Activated gamma-delta T cell (primary cell): ENCODE data around the gene TOX2.
"Not testable (repeated sequence)": the region's sequence is repeated elsewhere in the genome, so short reads cannot be mapped to it uniquely, and the experiment has no call there.

Experiments used
- DNase-seq: peaks from one replicate; lab custom pipeline; 2025; lab: John Stamatoyannopoulos, UW

Gene TOX2

DNA sequence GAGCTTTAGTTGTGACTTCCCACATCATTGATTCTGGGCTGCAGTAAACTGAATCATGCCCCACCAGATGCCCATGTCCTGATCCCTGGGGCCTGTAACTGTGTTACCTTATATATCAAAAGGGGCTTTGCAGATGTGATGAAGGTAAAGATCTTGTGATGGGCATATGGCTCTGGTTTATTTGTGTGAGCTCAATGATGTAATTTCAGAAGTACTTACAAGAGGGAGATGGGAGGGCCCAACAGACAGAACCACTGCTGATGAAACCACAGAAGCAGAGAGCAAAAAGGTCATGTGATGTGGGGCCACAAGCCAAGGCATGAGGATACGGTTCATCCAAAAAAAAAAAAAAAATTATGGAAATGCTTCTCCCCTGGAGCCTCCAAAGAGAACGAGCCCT lies 118.7 kb downstream of the TOX2 start:
- DNase-seq, result no peak

DNA sequence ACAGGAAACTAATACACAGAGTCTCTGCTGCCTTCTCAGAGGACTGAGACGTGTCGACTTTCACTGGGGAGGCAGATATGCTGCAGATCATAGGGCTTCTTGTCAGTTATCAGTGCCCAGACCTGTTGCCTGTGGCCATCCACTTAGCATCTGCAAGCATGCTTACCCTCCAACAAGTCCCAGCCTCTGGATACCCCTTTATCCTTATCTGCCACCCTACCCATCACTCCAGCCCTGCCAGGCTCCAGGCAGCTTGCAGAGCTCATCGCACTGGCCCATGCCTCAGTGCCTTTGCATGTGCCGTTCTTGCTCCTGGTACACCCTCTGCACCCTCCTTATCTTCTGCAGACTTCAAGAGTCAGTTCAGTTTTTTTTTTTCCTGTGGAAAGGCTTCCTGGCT lies 119.2 kb downstream of the TOX2 start:
- no peak for DNase-seq

DNA sequence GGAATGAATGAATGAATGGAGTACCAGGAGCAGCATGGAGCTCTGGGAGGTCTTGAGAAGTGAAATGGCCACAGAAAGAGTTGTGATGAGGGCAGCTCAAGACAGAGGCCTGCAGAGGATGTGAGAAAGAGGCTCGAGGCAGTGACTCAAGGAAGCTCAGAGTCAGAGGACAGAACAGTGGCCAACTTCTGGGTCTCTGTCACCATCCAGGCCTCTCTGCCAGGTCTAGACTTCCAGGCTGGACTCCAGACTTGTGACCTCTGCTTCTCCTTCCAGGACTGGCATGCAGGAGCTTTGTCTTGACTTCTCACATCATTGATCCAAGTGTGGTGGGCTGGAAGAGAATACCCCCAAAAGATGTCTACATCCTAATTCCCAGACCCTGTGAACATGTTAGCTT lies 119.8 kb downstream of the TOX2 start:
- DNase-seq, result no peak

DNA sequence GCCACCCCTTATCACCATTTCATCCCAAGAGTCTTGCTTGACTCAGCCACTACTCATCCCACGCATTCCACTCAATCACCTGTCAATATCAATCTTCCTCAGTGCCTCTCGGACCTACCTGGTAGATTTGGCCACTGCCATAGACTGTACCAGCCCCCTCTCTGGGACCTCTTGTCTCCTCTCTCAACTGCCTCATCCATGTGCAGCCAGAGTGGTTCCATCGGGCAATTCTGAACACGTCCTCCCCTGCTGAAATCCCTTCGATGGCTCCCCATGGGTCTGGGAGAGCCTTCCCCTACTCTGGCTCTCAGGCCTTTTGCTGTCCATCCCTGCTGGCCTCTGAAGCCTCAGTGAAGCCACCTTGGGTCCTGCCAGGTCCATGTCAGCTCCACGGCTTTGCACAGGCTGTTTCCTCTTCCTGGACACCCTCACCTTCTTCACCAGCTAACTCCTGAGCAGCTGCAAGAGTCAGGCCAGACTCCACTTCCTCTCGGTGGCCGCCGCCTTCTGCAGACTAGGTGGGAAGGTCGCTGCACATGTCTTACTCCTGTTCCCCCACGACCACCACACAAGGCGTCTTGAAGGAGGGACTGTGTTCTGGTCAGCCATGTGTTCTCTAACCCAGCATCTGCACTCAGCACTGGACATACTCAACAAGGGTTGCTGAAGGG lies 120.4 kb downstream of the TOX2 start:
- no peak for DNase-seq

DNA sequence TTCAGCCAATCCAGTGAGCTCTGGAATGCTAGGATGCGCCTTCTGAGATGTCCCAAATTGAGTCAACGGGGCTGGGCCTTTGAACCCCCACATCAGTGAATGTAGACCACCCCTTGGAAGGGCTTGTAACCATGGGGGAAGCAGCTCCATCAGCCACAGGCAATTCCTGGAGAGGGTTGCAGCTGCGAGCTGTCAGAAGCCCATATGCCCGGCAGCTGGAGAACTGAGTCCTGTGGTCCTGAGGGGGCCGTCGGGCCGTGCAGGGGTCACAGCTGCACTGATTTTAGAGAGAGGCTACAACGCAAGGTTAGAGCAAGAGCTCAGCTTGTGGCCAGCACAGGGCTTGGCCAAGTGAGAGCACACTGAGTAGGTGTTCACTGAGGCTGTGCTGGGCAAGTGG lies 121.3 kb downstream of the TOX2 start:
- no peak for DNase-seq

DNA sequence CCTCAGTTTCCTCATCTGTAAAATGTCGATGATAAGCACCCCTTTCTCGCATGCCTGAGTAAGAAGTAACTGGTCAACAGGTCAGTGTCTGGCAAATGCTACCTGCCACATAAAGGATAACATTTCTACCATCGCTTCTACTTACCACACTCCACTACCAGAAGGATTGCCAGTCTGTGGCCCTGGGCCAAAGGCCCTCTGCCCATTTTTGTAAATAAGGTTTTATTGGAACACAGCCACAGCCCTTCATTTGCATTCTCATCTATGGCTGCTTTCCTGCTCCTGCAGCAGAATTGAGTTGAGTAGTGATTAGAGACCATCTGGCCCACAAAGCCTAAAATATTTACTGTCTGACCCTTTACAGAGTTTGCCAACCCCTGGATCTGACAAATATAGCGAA lies 121.8 kb downstream of the TOX2 start:
- no peak for DNase-seq

DNA sequence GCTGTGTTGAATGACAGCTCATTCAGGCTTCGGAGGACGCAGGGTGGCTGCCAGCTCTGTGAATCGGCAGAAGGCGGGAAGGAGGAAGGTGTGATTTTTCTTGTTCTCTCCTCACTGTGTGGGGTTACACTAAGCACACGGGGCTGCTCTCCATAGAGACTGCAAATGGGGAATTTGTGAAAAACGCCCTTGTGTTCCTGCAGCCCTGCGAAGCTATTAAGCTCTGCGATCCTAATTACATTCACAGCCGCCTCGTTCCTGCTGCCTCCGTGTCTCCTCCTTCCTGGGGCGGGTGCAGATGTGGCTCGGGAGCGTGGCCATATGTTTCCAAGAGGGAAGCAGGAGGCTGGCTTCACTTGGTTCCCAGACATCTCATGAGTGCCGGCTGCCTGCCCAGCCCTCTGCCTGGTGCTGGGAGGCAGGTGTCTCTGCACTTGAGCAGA lies 124.0 kb downstream of the TOX2 start:
- DNase-seq, result no peak

DNA sequence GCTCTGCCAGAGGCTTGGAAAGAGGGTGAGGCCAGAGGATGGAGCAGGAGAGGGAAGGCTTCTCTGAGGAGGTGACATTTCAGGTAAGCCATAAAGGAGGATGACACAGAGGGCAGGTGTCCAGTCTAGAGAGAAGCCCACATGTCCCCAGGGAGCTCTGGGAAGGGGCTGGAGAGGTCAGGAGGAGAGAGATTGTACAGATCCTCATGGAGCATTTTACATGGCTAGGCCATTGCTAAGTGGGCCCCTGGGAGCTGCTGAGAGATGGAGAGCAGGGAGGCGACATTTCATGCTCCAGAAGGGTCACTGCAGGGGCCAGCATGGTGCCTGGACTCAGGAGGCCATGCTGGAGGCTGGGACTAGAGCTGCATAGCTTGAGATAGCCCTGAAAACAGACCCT lies 124.5 kb downstream of the TOX2 start:
- no peak for DNase-seq

DNA sequence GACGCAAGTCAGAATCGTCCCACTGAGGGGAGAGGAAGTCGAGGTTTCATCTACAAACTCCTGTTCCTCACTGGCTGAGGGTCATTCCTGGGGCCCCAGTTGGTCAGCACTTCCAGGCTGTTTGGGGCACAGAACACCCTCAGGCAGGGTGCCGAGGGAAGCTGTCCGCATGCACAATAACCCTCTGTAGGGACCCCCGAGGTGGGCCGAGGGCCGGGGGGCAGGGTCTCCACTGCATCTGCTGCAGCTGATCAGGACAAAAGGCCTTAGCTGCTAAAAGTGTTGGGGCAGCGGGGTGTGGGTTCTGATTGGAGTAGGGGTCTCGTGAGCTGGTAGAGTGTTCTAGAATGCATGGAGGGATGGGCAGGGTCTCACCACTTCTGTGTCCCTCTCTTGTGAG lies 125.1 kb downstream of the TOX2 start:
- no peak for DNase-seq

DNA sequence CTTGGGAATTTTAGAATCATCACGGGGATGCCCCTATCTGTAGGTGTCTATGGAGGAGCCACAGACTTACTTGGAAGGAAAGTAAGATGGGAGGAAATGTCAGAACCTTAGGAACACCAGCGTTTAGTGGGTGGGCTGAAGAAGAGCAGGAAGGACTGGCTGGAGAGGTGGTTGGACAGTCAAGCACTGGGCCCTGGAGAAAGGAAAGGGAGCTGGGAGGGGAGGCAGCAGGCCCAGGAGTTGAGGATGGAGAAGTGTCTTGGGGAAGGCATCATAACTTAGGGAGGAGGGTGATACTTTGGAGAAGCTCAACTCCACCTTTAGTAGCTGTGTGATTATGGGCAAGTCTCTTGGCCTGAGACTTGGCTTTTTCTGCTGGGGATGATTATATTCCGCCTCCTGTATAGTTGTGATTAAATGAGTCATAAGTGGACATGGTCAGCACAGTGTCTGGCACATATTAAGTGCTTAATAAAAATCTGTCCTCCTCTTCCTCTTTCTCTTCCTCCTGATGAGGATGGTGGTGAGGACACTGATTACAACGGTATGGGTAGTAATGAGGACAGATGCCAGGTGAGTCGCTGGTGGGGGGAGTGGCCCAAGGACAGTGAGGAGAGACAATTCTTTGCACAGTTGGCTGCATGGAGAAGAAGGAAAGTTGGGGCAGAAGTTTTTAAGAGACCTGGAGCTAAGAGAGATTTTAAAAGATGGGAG lies 125.7 kb downstream of the TOX2 start:
- no peak for DNase-seq

DNA sequence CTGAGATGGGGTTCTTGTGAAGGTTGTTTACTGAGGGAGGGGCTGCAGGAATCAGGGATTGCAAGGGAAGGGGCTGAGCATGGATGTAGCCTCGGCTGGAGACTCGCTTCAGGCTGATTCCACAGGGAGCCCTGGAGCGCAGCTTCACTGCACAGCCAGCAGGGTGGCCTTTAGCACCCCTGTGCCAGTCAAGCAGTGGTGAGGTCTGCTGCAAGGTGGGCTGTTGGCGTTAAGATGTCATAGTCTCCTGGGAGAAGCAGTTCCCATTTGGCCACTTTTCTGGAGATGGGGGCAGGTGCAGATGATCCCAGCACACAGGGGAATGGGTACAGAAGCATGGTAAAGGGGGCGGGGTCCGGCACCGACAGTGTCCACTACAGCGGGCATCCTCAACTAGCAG lies 126.3 kb downstream of the TOX2 start:
- DNase-seq, result no peak

DNA sequence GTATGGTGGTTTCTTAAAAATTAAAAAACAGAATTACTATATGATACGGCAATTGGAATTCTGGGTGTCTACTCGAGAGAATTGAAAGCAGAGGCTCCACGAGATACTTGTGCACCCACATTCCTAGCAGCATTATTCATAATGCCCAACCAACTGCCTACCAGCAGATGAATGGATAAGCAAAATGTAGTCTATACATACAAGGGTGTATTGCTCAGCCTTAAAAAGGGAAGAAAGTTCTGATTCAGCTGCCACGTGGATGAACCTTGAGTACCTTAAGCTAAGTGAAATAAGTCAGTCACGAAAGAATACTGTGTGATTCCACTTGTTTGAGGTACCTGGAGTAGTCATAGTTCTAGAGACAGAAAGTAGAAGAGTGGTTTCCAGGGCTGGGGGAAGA lies 130.1 kb downstream of the TOX2 start:
- DNase-seq, result not testable (repeated sequence)

DNA sequence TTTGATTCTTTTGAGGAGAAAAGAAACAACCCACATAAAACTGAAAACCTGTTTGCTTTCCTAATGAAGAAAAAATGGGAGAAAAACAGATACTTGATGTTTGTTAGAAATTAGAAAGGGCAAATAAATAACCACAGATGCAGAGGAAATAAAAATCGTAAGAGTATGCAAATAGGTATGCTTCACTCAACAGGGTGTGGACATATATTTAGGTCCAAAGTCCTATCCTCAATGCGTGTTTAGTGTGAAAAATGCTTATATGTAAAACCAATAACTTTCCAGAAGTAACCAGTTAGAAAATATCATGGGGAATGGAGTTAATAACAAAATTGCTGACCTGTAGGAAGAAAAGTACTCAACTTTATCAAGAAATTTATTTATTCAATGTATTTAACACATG lies 135.7 kb downstream of the TOX2 start:
- no peak for DNase-seq

DNA sequence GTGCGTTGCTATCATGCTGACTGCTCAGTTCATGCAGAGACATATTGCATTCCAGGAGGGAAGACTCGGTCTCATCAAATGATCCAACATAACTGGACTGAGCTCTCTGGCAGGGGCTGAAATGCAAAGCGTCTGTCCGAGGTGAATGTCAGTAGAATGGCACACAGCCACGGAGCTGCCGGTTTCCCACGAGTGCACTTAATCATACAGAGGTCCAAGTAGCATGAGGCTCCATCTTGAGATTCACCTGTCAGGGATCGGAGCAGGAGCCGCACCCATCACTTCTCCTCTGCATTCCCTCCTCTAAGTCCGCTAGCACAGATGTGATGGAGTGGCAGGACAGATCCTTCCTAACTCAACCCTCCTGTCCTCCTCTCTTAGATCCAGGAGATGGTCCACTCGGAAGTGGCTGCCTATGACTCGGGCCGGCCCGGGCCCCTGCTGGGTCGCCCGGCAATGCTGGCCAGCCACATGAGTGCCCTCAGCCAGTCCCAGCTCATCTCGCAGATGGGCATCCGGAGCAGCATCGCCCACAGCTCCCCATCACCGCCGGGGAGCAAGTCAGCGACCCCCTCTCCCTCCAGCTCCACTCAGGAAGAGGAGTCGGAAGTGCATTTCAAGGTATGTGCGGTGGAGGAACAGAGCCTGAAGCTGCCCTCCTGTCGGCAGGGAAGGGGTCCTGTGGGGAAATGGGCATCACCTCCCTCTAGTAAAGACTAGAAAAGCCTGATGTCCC lies 136.4 kb downstream of the TOX2 start:
- no peak for DNase-seq

DNA sequence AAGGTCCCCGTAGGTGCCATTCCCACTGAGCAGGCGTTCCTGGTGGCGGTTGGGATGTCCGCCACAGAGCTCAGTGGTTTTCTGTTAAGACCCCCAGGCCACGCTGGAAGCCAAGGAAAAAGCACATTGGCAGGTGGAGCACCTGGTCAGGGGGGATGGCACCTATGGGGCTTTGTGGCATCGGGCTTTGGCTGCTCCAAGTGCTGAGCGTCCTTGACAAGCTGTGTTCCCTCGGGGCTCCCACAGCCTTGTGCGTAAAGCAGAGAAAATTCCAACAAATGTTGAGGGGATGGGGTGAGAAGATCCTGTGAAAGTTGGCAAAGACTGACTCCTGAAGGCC lies 137.0 kb downstream of the TOX2 start:
- no peak for DNase-seq

DNA sequence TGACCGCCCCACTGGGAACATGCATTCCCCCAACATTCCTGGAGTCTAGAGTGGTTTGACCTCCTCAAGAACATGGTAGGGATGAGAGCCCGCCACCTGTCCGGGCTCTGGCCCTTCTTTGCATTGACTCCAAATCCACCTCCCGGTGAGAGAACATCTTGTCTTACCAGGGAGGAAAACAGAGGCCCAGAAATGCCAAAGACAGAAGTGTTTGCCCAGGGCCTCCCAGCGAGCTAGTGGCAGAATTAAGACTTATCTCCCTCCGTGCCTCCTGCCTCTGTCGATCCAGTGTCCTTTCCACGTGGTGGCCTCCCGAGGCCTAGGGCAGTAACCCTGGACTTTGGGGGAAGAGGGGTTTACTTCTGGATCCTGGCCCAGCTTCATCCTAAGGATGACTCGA lies 137.5 kb downstream of the TOX2 start:
- no peak for DNase-seq

DNA sequence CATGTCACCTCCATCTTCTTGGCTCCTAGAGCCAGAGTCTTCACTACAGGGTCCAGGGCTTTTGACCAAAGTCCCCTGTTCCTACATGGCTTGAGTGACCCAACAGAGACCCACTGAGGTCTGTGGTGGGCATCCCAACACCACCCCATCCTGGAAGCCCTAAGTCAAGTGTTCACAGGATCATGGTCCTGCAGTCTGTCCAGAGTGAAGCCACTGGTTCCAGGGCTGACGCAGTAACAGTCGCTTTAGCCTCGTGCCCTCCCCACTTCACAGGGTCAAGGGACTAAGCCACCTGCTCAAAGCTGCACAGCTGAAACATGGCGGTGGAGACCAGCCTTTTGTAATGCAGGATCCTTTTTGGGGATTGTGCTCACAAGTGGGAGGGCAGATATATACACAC lies 138.4 kb downstream of the TOX2 start:
- no peak for DNase-seq

DNA sequence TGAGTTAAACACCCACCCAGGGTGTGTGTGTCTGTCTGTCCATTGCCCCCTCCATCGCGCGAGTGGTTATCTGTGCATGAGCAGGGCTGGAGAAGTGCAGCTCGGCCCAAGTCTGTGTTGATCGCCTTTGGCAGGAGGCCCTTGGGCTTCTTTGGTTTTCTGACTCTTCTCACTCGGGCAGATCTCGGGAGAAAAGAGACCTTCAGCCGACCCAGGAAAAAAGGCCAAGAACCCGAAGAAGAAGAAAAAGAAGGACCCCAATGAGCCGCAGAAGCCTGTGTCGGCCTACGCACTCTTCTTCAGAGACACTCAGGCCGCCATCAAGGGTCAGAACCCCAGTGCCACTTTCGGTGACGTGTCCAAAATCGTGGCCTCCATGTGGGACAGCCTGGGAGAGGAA lies 139.5 kb downstream of the TOX2 start:
- no peak for DNase-seq

DNA sequence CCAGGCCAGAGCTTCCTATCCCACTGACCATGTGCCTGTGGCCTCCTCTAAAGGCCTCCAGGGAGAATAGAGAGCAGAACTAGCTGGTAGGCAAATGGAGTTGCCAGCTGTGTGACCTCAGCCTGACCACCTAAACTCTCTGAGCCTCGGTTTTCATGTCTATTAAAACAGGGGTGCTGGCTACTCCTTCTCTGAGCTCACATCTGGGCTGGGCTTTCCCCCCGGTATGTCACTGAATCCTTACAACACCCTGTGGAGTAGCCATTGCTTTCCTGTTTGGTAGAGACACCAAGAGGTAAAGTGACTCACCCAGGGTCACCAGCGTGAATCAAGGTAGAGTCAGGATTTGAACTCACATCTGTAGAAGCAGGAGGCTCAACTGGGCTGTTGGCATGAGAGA lies 140.2 kb downstream of the TOX2 start:
- no peak for DNase-seq

DNA sequence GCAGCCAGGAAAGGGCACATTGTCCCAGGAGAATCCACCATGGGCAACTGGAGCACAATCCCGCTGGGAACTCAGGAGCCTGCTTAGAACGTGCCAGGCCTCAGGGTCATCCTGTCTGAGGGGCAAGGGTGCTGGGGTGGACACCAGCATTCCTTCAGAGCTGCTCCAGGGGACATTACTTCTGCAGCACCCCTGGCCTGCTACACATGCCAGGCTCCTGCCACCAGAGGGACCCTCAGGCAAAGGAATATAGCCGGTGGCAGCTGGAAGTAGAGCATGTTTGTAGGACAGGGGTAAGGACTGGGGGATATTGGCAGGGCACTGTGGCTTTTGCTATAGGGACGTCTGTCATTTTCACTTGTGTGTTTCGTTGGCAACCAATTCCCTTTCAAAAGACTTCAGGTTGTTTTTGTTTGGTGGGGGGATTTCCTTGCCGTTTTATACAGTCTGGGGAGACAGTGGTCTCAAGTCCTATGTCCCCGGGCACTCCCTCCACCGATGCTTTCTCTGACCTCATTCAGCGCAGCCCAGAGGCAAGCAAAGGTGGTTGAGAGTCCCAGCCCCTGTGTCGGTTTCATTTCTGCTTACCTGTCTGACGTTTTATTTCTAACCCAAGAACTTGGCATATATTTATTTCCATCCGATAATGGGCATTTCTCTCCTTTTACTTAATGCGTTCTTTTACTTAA lies 141.5 kb downstream of the TOX2 start:
- DNase-seq, result no peak

DNA sequence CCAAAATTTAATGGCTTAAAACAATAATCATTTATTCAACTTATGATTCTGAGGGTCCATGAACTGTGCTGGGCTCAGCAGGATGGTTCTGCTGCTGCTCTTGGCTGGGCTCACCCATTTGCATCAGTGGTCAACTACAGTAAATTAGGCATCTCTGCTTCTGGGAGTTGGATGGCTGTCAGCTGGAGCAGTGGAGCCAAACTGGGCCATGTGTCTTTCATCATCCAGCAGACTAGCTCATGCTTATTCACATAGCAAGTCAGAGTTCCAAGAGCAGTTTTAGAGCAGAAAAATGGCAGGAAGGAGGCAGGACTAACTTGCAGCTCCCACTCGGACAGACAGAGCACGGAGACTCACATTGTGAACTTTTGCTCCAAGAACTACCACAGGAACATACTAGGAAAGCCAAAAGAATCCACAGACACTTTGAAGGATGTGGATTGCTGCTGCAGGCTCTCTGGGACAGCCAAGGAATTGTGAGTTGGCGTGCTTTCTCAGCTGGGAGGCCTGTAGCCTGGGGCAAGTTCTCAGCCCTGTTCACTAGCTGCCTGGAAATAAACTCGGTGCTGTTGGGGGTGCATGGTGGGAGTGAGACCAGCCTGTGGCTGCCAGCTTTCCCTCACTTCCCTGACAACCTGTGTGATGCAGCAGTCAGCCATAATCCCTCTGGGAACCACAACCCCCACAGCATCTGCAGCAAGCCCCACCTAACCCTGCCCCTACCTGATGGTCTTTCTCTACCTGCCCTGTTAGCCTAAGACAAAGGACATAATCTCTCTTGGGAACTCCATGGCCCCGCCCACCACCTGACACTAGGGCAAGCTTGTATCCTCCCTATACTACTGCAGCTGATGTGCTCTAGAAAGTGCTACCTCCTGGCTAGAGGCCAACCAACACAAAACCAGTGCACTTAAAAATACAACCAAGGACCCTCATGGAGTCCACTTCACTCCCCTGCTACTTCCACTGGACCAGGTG lies 143.3 kb downstream of the TOX2 start:
- DNase-seq, result no peak
